A673 (cell line): ENCODE results near the gene CELF4.

Source experiments
- EZH2 ChIP-seq: fragments of 200-600 bp; sonication (generic); IDR thresholded peaks from 2 replicates; pipeline ENCODE4 v1.6.1; 2017; ENCODE audit warnings: borderline replicate concordance, low read depth, mild to moderate bottlenecking, mixed read lengths, antibody characterized with exemption, low read length; ENCODE audit not compliant: poor library complexity, severe bottlenecking
- TF ChIP-seq, protein P1 (sequence below): fragments of 300-800, 200-600 bp; sonication (generic); conservative IDR thresholded peaks from 2 replicates; pipeline ENCODE4 v1.5.1; 2017; ENCODE audit warnings: low read depth, mild to moderate bottlenecking, antibody characterized with exemption, low read length, moderate library complexity, mixed read lengths

DNA sequence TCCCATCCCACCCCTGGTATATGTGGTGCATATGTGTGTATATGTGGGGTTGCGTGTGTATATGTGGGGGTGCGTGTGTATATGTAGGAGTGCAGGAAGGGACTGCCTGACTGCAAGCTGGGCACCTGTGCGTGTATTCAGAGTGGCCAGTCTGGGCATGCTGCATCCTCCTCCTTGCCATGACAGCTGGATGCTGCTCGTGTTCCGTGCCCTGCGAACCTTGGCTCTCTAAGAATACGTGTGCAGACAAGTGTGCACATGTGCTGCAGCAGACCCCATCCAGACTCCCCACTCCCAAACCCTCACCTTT is 222.1 kb downstream of the CELF4 start:
- TF ChIP-seq, protein P1, sequence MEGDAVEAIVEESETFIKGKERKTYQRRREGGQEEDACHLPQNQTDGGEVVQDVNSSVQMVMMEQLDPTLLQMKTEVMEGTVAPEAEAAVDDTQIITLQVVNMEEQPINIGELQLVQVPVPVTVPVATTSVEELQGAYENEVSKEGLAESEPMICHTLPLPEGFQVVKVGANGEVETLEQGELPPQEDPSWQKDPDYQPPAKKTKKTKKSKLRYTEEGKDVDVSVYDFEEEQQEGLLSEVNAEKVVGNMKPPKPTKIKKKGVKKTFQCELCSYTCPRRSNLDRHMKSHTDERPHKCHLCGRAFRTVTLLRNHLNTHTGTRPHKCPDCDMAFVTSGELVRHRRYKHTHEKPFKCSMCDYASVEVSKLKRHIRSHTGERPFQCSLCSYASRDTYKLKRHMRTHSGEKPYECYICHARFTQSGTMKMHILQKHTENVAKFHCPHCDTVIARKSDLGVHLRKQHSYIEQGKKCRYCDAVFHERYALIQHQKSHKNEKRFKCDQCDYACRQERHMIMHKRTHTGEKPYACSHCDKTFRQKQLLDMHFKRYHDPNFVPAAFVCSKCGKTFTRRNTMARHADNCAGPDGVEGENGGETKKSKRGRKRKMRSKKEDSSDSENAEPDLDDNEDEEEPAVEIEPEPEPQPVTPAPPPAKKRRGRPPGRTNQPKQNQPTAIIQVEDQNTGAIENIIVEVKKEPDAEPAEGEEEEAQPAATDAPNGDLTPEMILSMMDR = no peak
- no peak for TF ChIP-seq EZH2
